Measurements from ENCODE around the gene PPP2R5C. TPM values are rescaled to one million over a fixed set of nuclear protein-coding genes. Genes with fewer than 3 reads are reported as not detected.

Gene PPP2R5C
- total RNA-seq, 1 experiment from 2014 or later = 96.1 TPM

- DNase-seq (no peak), ATAC-seq (no peak)
- ChIA-PET CTCF (no interaction called here), POLR2A (ENCODE audit: unreplicated experiment) (no interaction called here)
- H4K20me1 ChIP-seq (ENCODE audit: low read length) = no peaks in the 10 kb centered on the region
- peaks cover 9% of the 10 kb centered on the region for H3K4me1 ChIP-seq (ENCODE audit: insufficient read depth, low read length)
- TF ChIP-seq EZH2 (IDR thresholded peaks at IDR 0.05; ENCODE audit: low read length, unreplicated experiment) (no peak), EZH2phosphoT487 (IDR thresholded peaks at IDR 0.05; ENCODE audit: borderline replicate concordance, low read length) (no peak)
- H3K27me3 ChIP-seq (ENCODE audit: low read length) = no peaks in the 10 kb centered on the region
- H2AFZ ChIP-seq (ENCODE audit: low read length) = peak overlapping the region; percentile 40
- intact Hi-C loops (cut with micrococcal nuclease) = no loop called here
- H3K9me2 ChIP-seq (replicated peaks; ENCODE audit: low read length) = no peaks in the 10 kb centered on the region
- no peaks in the 10 kb centered on the region for H3F3A ChIP-seq (ENCODE audit: low read length, unreplicated experiment)
- TSS peak; percentile 96 for BruUV-seq (replicated peaks)
- H3K36me3 ChIP-seq (ENCODE audit: low read depth, low read length) = no peaks in the 10 kb centered on the region
- H3K79me2 ChIP-seq (ENCODE audit: low read length) = peaks cover 12% of the 10 kb centered on the region
- peak overlapping the region; percentile 93 for H3K4me3 ChIP-seq (ENCODE audit: low read length)
- no peaks in the 10 kb centered on the region for H3K9me3 ChIP-seq (ENCODE audit: low read length)
- peak overlapping the region; percentile 84 for H3K27ac ChIP-seq (ENCODE audit: low read length)
- H3K4me2 ChIP-seq (ENCODE audit: low read length) = peak overlapping the region; percentile 97
- H3K9ac ChIP-seq (ENCODE audit: low read length) = peak overlapping the region; percentile 97
Measured at GRCh38 chr14:101947577-101947903, 186.0 kb downstream of the PPP2R5C start.

GRCh38 chr14:101947904-101948665 is 186.6 kb downstream of the PPP2R5C start:
- ATAC-seq = peak; percentile 96
- peak overlapping the region; percentile 97 for H3K4me2 ChIP-seq (ENCODE audit: low read length)
- ChIA-PET POLR2A (ENCODE audit: unreplicated experiment) (interaction anchor here (0.9 to 1.0 kb wide), 2 partner anchors 25 to 187 kb away, joined by 4 read pairs; no protein-coding TSS in a partner anchor), CTCF (interaction anchor here (0.5 kb wide), 1 partner anchor 155 kb away, joined by 9 read pairs; no protein-coding TSS in a partner anchor)
- no peaks in the 10 kb centered on the region for H3K27me3 ChIP-seq (ENCODE audit: low read length)
- peak overlapping the region; percentile 93 for H3K4me3 ChIP-seq (ENCODE audit: low read length)
- H3K9me3 ChIP-seq (ENCODE audit: low read length) = no peaks in the 10 kb centered on the region
- no peak for TF ChIP-seq EZH2phosphoT487 (IDR thresholded peaks at IDR 0.05; ENCODE audit: borderline replicate concordance, low read length)
- no peak for TF ChIP-seq CTCF (conservative IDR thresholded peaks at IDR 0.05; ENCODE audit: low read depth, low read length)
- no peak for TF ChIP-seq EZH2 (IDR thresholded peaks at IDR 0.05; ENCODE audit: low read length, unreplicated experiment)
- H3K27ac ChIP-seq (ENCODE audit: low read length) = peak overlapping the region; percentile 84
- no TSS peak for BruUV-seq (replicated peaks)
- H4K20me1 ChIP-seq (ENCODE audit: low read length) = no peaks in the 10 kb centered on the region
- peaks cover 9% of the 10 kb centered on the region for H3K4me1 ChIP-seq (ENCODE audit: insufficient read depth, low read length)
- H2AFZ ChIP-seq (ENCODE audit: low read length) = peak overlapping the region; percentile 65
- H3K9ac ChIP-seq (ENCODE audit: low read length) = peak overlapping the region; percentile 97
- H3K36me3 ChIP-seq (ENCODE audit: low read depth, low read length) = no peaks in the 10 kb centered on the region
- H3F3A ChIP-seq (ENCODE audit: low read length, unreplicated experiment) = no peaks in the 10 kb centered on the region
- no peaks in the 10 kb centered on the region for H3K9me2 ChIP-seq (replicated peaks; ENCODE audit: low read length)
- H3K79me2 ChIP-seq (ENCODE audit: low read length) = peaks cover 12% of the 10 kb centered on the region
- DNase-seq = peak; percentile 100
- intact Hi-C loops (cut with micrococcal nuclease) = no loop called here

- POLR2A ChIA-PET (ENCODE audit: unreplicated experiment) = interaction anchor here (0.9 to 1.0 kb wide), 2 partner anchors 24 to 188 kb away, joined by 4 read pairs; no protein-coding TSS in a partner anchor
- no peak for DNase-seq
- intact Hi-C loops (cut with micrococcal nuclease) = no loop called here
- H3K4me3 ChIP-seq (ENCODE audit: low read length) = peak overlapping the region; percentile 93
- H3F3A ChIP-seq (ENCODE audit: low read length, unreplicated experiment) = no peaks in the 10 kb centered on the region
- peaks cover 9% of the 10 kb centered on the region for H3K4me1 ChIP-seq (ENCODE audit: insufficient read depth, low read length)
- CTCF ChIA-PET = no interaction called here
- ATAC-seq = no peak
- BruUV-seq (replicated peaks) = TSS peak; percentile 97
- no peaks in the 10 kb centered on the region for H3K36me3 ChIP-seq (ENCODE audit: low read depth, low read length)
- peak overlapping the region; percentile 65 for H2AFZ ChIP-seq (ENCODE audit: low read length)
- H3K9ac ChIP-seq (ENCODE audit: low read length) = peak overlapping the region; percentile 97
- no peaks in the 10 kb centered on the region for H3K9me2 ChIP-seq (replicated peaks; ENCODE audit: low read length)
- peaks cover 12% of the 10 kb centered on the region for H3K79me2 ChIP-seq (ENCODE audit: low read length)
- no peaks in the 10 kb centered on the region for H3K27me3 ChIP-seq (ENCODE audit: low read length)
- peak overlapping the region; percentile 89 for H3K4me2 ChIP-seq (ENCODE audit: low read length)
- H4K20me1 ChIP-seq (ENCODE audit: low read length) = no peaks in the 10 kb centered on the region
- H3K27ac ChIP-seq (ENCODE audit: low read length) = peak overlapping the region; percentile 81
- H3K9me3 ChIP-seq (ENCODE audit: low read length) = no peaks in the 10 kb centered on the region
- TF ChIP-seq EZH2 (IDR thresholded peaks at IDR 0.05; ENCODE audit: low read length, unreplicated experiment) (no peak), CTCF (conservative IDR thresholded peaks at IDR 0.05; ENCODE audit: low read depth, low read length) (no peak), EZH2phosphoT487 (IDR thresholded peaks at IDR 0.05; ENCODE audit: borderline replicate concordance, low read length) (no peak)
Measured at GRCh38 chr14:101948666-101949216, 187.2 kb downstream of the PPP2R5C start.
